GM12874 (cell line): ENCODE data around the gene KRTAP5-8.

Source experiments
- CTCF ChIP-seq: IDR thresholded peaks from 2 replicates; pipeline ENCODE4 v1.5.1; 2011; ENCODE audit warnings: low read depth, mild to moderate bottlenecking, control low read depth, low read length, moderate library complexity; ENCODE audit not compliant: insufficient read depth

Gene KRTAP5-8

GRCh38 chr11:71491940-71492339 lies 45.9 kb upstream of the KRTAP5-8 start:
- TF ChIP-seq CTCF, result no peak

- TF ChIP-seq CTCF, result no peak
Observed at GRCh38 chr11:71495286-71496230, 42.3 kb upstream of the KRTAP5-8 start.

GRCh38 chr11:71496421-71496820 lies 41.4 kb upstream of the KRTAP5-8 start:
- TF ChIP-seq CTCF, result no peak

- no peak for TF ChIP-seq CTCF
Observed at GRCh38 chr11:71498091-71498490, 39.7 kb upstream of the KRTAP5-8 start.

GRCh38 chr11:71499125-71499524 lies 38.7 kb upstream of the KRTAP5-8 start:
- no peak for TF ChIP-seq CTCF

GRCh38 chr11:71499546-71499945 lies 38.3 kb upstream of the KRTAP5-8 start:
- TF ChIP-seq CTCF, result no peak

GRCh38 chr11:71500601-71501021 lies 37.2 kb upstream of the KRTAP5-8 start:
- TF ChIP-seq CTCF, result no peak
